ENCODE data around the gene DEXI. TPM values are rescaled to one million over a fixed set of nuclear protein-coding genes. Genes with fewer than 3 reads are reported as not detected.

DEXI gene
- total and polyA plus RNA-seq, 2 of the 13 experiments (the other 11 are each of a cell fraction or from before 2014, with no cell fraction given): 51.5 to 70.4 TPM

DNA sequence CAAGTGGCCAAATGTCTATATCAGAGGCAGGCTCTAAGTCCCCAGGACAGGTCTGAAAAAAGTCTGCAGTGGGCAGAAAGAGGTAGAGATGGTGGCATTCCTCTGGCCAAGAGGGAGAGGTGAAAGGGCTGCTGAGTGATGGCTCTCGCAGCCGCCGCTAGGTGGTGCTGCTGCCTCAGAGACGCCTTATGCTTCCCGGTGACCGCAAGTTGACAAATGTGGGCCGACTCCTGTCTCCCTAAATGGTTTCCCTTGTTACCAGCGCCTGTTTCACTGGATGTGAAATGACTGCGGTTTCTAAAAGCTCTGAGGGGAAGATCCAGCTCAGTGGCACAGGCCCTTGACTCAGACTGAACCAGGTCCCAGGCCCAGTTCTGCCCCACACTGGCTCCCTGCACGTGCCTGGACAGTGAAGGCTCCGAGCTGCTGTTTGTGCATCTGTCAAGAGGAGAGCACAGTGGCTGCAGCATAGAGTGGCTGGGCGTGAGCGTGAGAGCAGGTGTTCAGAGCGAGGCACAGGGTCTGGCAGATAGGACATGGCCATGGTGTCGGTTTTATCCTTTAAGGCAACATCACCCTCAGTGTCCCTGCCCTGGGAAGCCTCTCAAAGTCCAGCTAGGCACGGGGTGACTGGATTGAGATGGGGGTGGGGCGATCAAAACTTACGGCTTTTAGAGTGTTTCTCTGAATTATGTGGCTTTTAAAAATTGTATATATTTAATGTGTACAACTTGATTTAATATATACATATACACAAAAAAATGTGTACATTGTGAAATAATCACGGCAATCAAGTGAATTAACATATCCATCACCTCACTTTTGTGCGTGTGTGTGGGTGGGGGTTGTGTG is 22.0 kb upstream of the DEXI start (continued):
- TF ChIP-seq HOXD1 (CRISPR knock-in tag; IDR thresholded peaks at IDR 0.05) (0 out of 2 replicates have a peak, but pooled peaks have one; percentile 43), FOXJ3 (CRISPR knock-in tag; IDR thresholded peaks at IDR 0.05; ENCODE audit: borderline replicate concordance) (no peak), SRSF9 (IDR thresholded peaks at IDR 0.05; ENCODE audit: borderline replicate concordance, insufficient read depth, low read depth, low read length, poor library complexity, severe bottlenecking) (no peak), ZFP37 (CRISPR knock-in tag; IDR thresholded peaks at IDR 0.05; ENCODE audit: borderline replicate concordance) (peak; percentile 27; the same call in 1 of the 2 replicates), ZFP36 (IDR thresholded peaks at IDR 0.05; ENCODE audit: borderline replicate concordance, low read depth, low read length, partially characterized antibody) (no peak), KAT8 (CRISPR knock-in tag; IDR thresholded peaks at IDR 0.05) (0 out of 2 replicates have a peak, but pooled peaks have one; percentile 39), FOSL2 (CRISPR knock-in tag; IDR thresholded peaks at IDR 0.05) (peak; percentile 44), GABPA (IDR thresholded peaks at IDR 0.05; ENCODE audit: low read depth, low read length) (no peak), GABPA (CRISPR knock-in tag; IDR thresholded peaks at IDR 0.05; ENCODE audit: low read depth) (no peak), EZH2 (conservative IDR thresholded peaks at IDR 0.05; ENCODE audit: low read depth, low read length) (no peak), ZNF468 (CRISPR knock-in tag; IDR thresholded peaks at IDR 0.05) (no peak), ZNF629 (CRISPR knock-in tag; conservative IDR thresholded peaks at IDR 0.05) (no peak), HIVEP1 (CRISPR knock-in tag; IDR thresholded peaks at IDR 0.05) (no peak)
- TF ChIP-seq, protein P1, sequence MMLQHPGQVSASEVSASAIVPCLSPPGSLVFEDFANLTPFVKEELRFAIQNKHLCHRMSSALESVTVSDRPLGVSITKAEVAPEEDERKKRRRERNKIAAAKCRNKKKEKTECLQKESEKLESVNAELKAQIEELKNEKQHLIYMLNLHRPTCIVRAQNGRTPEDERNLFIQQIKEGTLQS (CRISPR knock-in tag; IDR thresholded peaks at IDR 0.05): no peak
- TF ChIP-seq, protein P2, sequence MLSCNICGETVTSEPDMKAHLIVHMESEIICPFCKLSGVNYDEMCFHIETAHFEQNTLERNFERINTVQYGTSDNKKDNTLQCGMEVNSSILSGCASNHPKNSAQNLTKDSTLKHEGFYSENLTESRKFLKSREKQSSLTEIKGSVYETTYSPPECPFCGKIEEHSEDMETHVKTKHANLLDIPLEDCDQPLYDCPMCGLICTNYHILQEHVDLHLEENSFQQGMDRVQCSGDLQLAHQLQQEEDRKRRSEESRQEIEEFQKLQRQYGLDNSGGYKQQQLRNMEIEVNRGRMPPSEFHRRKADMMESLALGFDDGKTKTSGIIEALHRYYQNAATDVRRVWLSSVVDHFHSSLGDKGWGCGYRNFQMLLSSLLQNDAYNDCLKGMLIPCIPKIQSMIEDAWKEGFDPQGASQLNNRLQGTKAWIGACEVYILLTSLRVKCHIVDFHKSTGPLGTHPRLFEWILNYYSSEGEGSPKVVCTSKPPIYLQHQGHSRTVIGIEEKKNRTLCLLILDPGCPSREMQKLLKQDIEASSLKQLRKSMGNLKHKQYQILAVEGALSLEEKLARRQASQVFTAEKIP (CRISPR knock-in tag; IDR thresholded peaks at IDR 0.05; ENCODE audit: borderline replicate concordance): no peak
- TF ChIP-seq, protein P3, sequence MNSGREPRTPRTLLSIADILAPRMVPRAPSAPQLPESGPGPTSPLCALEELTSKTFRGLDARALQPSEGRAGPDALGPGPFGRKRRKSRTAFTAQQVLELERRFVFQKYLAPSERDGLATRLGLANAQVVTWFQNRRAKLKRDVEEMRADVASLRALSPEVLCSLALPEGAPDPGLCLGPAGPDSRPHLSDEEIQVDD (CRISPR knock-in tag; IDR thresholded peaks at IDR 0.05; ENCODE audit: borderline replicate concordance): no peak
- TF ChIP-seq, protein P4, sequence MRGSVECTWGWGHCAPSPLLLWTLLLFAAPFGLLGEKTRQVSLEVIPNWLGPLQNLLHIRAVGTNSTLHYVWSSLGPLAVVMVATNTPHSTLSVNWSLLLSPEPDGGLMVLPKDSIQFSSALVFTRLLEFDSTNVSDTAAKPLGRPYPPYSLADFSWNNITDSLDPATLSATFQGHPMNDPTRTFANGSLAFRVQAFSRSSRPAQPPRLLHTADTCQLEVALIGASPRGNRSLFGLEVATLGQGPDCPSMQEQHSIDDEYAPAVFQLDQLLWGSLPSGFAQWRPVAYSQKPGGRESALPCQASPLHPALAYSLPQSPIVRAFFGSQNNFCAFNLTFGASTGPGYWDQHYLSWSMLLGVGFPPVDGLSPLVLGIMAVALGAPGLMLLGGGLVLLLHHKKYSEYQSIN (CRISPR knock-in tag; IDR thresholded peaks at IDR 0.05; ENCODE audit: borderline replicate concordance): no peak
- TF ChIP-seq, protein P5, sequence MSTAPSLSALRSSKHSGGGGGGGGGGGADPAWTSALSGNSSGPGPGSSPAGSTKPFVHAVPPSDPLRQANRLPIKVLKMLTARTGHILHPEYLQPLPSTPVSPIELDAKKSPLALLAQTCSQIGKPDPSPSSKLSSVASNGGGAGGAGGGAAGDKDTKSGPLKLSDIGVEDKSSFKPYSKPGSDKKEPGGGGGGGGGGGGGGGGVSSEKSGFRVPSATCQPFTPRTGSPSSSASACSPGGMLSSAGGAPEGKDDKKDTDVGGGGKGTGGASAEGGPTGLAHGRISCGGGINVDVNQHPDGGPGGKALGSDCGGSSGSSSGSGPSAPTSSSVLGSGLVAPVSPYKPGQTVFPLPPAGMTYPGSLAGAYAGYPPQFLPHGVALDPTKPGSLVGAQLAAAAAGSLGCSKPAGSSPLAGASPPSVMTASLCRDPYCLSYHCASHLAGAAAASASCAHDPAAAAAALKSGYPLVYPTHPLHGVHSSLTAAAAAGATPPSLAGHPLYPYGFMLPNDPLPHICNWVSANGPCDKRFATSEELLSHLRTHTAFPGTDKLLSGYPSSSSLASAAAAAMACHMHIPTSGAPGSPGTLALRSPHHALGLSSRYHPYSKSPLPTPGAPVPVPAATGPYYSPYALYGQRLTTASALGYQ (CRISPR knock-in tag; IDR thresholded peaks at IDR 0.05): no peak
